GM18526 (cell line): Measurements from ENCODE around the gene NR1H4.

Source experiments
- POLR2A ChIP-seq: IDR thresholded peaks from 3 replicates; pipeline ENCODE4 v1.6.1; 2011; ENCODE audit not compliant: insufficient read length; ENCODE audit errors: extremely low read depth

Gene NR1H4

GRCh38 chr12:100473716-100474150 is at the start of gene NR1H4:
Gene NR1H4, plus strand, starts transcription at chr12:100473866. Its CDS starts 19,458 bp downstream, at chr12:100493324.
- TF ChIP-seq POLR2A: no peak

- TF ChIP-seq POLR2A: no peak
These were observed 47.5 kb upstream of the NR1H4 start for GRCh38 chr12:100426145-100426544.

GRCh38 chr12:100427078-100427477 is 46.6 kb upstream of the NR1H4 start:
- TF ChIP-seq POLR2A: no peak

- TF ChIP-seq POLR2A: no peak
These were observed 40.0 kb upstream of the NR1H4 start for GRCh38 chr12:100433701-100434100.

GRCh38 chr12:100434177-100434576 is 39.5 kb upstream of the NR1H4 start:
- TF ChIP-seq POLR2A: no peak

- TF ChIP-seq POLR2A: no peak
These were observed 37.7 kb upstream of the NR1H4 start for GRCh38 chr12:100435957-100436356.

- TF ChIP-seq POLR2A: no peak
These were observed 36.4 kb upstream of the NR1H4 start for GRCh38 chr12:100437038-100437841.

GRCh38 chr12:100439797-100440196 is 33.9 kb upstream of the NR1H4 start:
- TF ChIP-seq POLR2A: no peak

GRCh38 chr12:100442403-100442802 is 31.3 kb upstream of the NR1H4 start:
- no peak for TF ChIP-seq POLR2A

- TF ChIP-seq POLR2A: no peak
These were observed 30.2 kb upstream of the NR1H4 start for GRCh38 chr12:100443434-100443833.

- no peak for TF ChIP-seq POLR2A
These were observed 28.6 kb upstream of the NR1H4 start for GRCh38 chr12:100445081-100445481.

- TF ChIP-seq POLR2A: no peak
These were observed 26.3 kb upstream of the NR1H4 start for GRCh38 chr12:100447381-100447780.

GRCh38 chr12:100448656-100449055 is 25.0 kb upstream of the NR1H4 start:
- no peak for TF ChIP-seq POLR2A

- no peak for TF ChIP-seq POLR2A
These were observed 22.9 kb upstream of the NR1H4 start for GRCh38 chr12:100450735-100451134.

- TF ChIP-seq POLR2A: no peak
These were observed 19.7 kb upstream of the NR1H4 start for GRCh38 chr12:100453951-100454350.

- no peak for TF ChIP-seq POLR2A
These were observed 17.8 kb upstream of the NR1H4 start for GRCh38 chr12:100455896-100456295.

- no peak for TF ChIP-seq POLR2A
These were observed 15.5 kb upstream of the NR1H4 start for GRCh38 chr12:100458191-100458590.
